HepG2 (cell line): ENCODE results near the gene TCF25. TPM values are rescaled to one million over a fixed set of nuclear protein-coding genes. Genes with fewer than 3 reads are reported as not detected.

Source experiments
- BCL6 ChIP-seq: IDR thresholded peaks from 2 replicates; pipeline ENCODE4 v1.6.1; 2016; ENCODE audit warnings: missing genetic modification reagents, missing compliant biosample characterization
- DMAP1 ChIP-seq: IDR thresholded peaks from 2 replicates; pipeline ENCODE4 v1.6.1; 2016
- GABPB1 ChIP-seq: IDR thresholded peaks from 2 replicates; pipeline ENCODE4 v1.6.1; 2016; ENCODE audit warnings: mild to moderate bottlenecking, missing genetic modification reagents, moderate library complexity, missing compliant biosample characterization
- GFI1 ChIP-seq: sonication (generic); formaldehyde crosslinking; IDR thresholded peaks from 2 replicates; pipeline ENCODE4 v1.5.0; 2020; ENCODE audit warnings: missing genetic modification reagents, mild to moderate bottlenecking, borderline replicate concordance
- HNF4A ChIP-seq: sonication (generic); formaldehyde crosslinking; IDR thresholded peaks from 2 replicates; pipeline ENCODE4 v1.4.0; 2020; ENCODE audit warnings: missing genetic modification reagents
- HOXD1 ChIP-seq: sonication (generic); formaldehyde crosslinking; IDR thresholded peaks from 2 replicates; pipeline ENCODE4 v1.5.0; 2020; ENCODE audit warnings: missing genetic modification reagents
- IKZF5 ChIP-seq: IDR thresholded peaks from 2 replicates; pipeline ENCODE4 v1.6.1; 2018; ENCODE audit warnings: missing genetic modification reagents, mild to moderate bottlenecking, missing compliant biosample characterization
- JUN ChIP-seq: sonication (generic); formaldehyde crosslinking; IDR thresholded peaks from 2 replicates; pipeline ENCODE4 v1.4.0; 2020; ENCODE audit warnings: mild to moderate bottlenecking, missing genetic modification reagents
- MIER3 ChIP-seq: IDR thresholded peaks from 2 replicates; pipeline ENCODE4 v1.6.1; 2016; ENCODE audit warnings: missing compliant biosample characterization, borderline replicate concordance
- PLSCR1 ChIP-seq: sonication (generic); formaldehyde crosslinking; IDR thresholded peaks from 2 replicates; pipeline ENCODE4 v1.5.0; 2020; ENCODE audit warnings: missing genetic modification reagents, mild to moderate bottlenecking, borderline replicate concordance
- RFX1 ChIP-seq: fragments of 450-650 bp; IDR thresholded peaks from 2 replicates; pipeline ENCODE4 v1.6.1; 2017
- YEATS4 ChIP-seq: sonication (generic); formaldehyde crosslinking; IDR thresholded peaks from 2 replicates; pipeline ENCODE4 v1.4.0; 2020; ENCODE audit warnings: missing genetic modification reagents, borderline replicate concordance
- ZBTB20 ChIP-seq: sonication (generic); formaldehyde crosslinking; IDR thresholded peaks from 2 replicates; pipeline ENCODE4 v1.8.1; 2023; ENCODE audit warnings: missing genetic modification reagents, low read depth, mild to moderate bottlenecking, borderline replicate concordance
- ZBTB38 ChIP-seq: sonication (generic); formaldehyde crosslinking; IDR thresholded peaks from 2 replicates; pipeline ENCODE4 v1.5.1; 2020; ENCODE audit warnings: mild to moderate bottlenecking, missing genetic modification reagents
- ZBTB7B ChIP-seq: sonication (generic); formaldehyde crosslinking; IDR thresholded peaks from 2 replicates; pipeline ENCODE4 v1.4.0; 2020; ENCODE audit warnings: missing genetic modification reagents
- ZFP36L1 ChIP-seq: sonication (generic); formaldehyde crosslinking; IDR thresholded peaks from 2 replicates; pipeline ENCODE4 v1.8.0; 2022; ENCODE audit warnings: mild to moderate bottlenecking, missing genetic modification reagents, moderate library complexity
- ZFP82 ChIP-seq: sonication (generic); formaldehyde crosslinking; IDR thresholded peaks from 2 replicates; pipeline ENCODE4 v1.5.1; 2020; ENCODE audit warnings: mild to moderate bottlenecking, missing genetic modification reagents, borderline replicate concordance
- ZFY ChIP-seq: sonication (generic); formaldehyde crosslinking; IDR thresholded peaks from 2 replicates; pipeline ENCODE4 v1.4.0; 2020; ENCODE audit warnings: missing genetic modification reagents
- ZNF136 ChIP-seq: sonication (generic); formaldehyde crosslinking; IDR thresholded peaks from 2 replicates; pipeline ENCODE4 v1.8.1; 2022; ENCODE audit warnings: low read depth, mild to moderate bottlenecking, moderate library complexity, missing genetic modification reagents
- ZNF274 ChIP-seq: sonication (generic); formaldehyde crosslinking; IDR thresholded peaks from 2 replicates; pipeline ENCODE4 v1.5.1; 2020; ENCODE audit warnings: mild to moderate bottlenecking, missing genetic modification reagents
- ZNF326 ChIP-seq: sonication (generic); formaldehyde crosslinking; IDR thresholded peaks from 2 replicates; pipeline ENCODE4 v1.4.0; 2020; ENCODE audit warnings: missing genetic modification reagents, borderline replicate concordance
- ZNF430 ChIP-seq: sonication (generic); formaldehyde crosslinking; IDR thresholded peaks from 2 replicates; pipeline ENCODE4 v1.9.0; 2021; ENCODE audit warnings: mild to moderate bottlenecking, missing genetic modification reagents
- ZNF598 ChIP-seq: sonication (generic); formaldehyde crosslinking; IDR thresholded peaks from 2 replicates; pipeline ENCODE4 v1.5.1; 2020; ENCODE audit warnings: mild to moderate bottlenecking, missing genetic modification reagents, borderline replicate concordance
- ZNF878 ChIP-seq: sonication (generic); formaldehyde crosslinking; IDR thresholded peaks from 2 replicates; pipeline ENCODE4 v1.8.1; 2023; ENCODE audit warnings: mild to moderate bottlenecking, missing genetic modification reagents, moderate library complexity
- ZSCAN29 ChIP-seq: sonication (generic); formaldehyde crosslinking; conservative IDR thresholded peaks from 2 replicates; pipeline ENCODE4 v1.4.0; 2020; ENCODE audit warnings: mild to moderate bottlenecking, missing genetic modification reagents
- polyA plus RNA-seq, 8 experiments: library from polyadenylated mRNA; depleted of rRNA in 3 of 8; stranded (reverse) in 7 of 8; unstranded in 1 of 8; fragments of >200 nt; fragmentation: Illumina TruSeq in 4 of 8; extraction: Trizol in 4 of 8; gene quantifications; 2 replicates each; pipeline versions ENCODE4 v1.2.1 to v1.2.3, GENCODE V29; 2011 to 2016; ENCODE audit warnings: low read depth in 4 of 8, missing spikeins in 1 of 8, mixed read lengths in 1 of 8; ENCODE audit not compliant: insufficient read depth in 1 of 8
- total RNA-seq, 5 experiments: library from RNA; depleted of rRNA; stranded (reverse); fragments of >200 nt; fragmentation: Illumina TruSeq; extraction: Trizol; gene quantifications; 2 replicates each; pipeline ENCODE4 v1.2.3, GENCODE V29; 2016; ENCODE audit warnings: low read depth in 1 of 5
- TF ChIP-seq, protein P1 (sequence below): sonication (generic); formaldehyde crosslinking; IDR thresholded peaks from 2 replicates; pipeline ENCODE4 v1.5.0; 2020; ENCODE audit warnings: missing genetic modification reagents, mild to moderate bottlenecking, borderline replicate concordance
- TF ChIP-seq, protein P2 (sequence below): sonication (generic); formaldehyde crosslinking; IDR thresholded peaks from 2 replicates; pipeline ENCODE4 v1.4.0; 2020; ENCODE audit warnings: missing genetic modification reagents

Gene TCF25
- total and polyA plus RNA-seq, 2 of the 13 experiments (the other 11 are each of a cell fraction or from before 2014, with no cell fraction given), result 138 to 206 TPM

DNA sequence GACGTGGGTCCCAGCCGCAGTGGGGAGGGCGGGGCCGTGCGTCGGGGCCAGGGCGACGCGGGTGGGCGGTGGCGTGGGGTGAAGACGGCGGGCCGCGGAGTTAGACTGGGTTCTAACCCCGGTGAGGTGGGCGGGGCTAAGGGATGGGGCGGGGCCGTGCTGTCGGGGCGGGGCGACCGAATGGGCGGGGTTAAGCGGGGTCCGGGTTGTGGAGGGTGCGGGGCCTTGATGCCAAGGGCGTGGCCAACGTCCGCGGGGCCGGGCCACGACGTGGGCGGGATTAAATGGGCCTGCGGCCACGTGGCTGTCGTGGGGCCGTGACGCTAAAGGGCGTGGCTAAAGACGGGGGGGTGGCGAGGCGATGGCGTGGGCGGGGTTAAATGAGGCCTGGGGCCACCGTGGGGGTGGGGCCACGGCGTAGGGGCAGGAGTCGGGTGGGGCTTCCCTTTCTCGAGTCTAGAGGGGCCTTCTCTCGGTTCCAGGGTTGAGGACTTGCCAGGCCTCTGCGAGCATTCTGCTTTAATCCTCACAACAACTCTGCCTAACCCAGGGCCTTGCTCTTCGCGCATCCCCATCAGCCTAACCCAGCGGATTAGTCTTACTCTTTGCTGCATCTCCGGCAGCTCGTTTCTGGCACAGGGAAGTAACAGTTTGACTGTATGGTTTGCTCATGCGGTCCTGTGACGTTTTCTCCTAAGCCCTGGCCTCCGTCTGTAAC lies 739 bp downstream of the TCF25 start (continued):
- TF ChIP-seq MIER3 (0 out of 2 replicates have a peak, but pooled peaks have one; percentile 17), JUN (CRISPR knock-in tag) (no peak), ZBTB20 (CRISPR knock-in tag) (peak; percentile 25; the same call in 1 of the 2 replicates), GABPB1 (CRISPR knock-in tag) (peak; percentile 47), RFX1 (no peak), ZBTB7B (CRISPR knock-in tag) (peak; percentile 67; the same call in 1 of the 2 replicates), ZFY (CRISPR knock-in tag) (peak; percentile 67), BCL6 (CRISPR knock-in tag) (peak; percentile 17; the same call in 1 of the 2 replicates), ZFP82 (peak; percentile 55; the same call in 1 of the 2 replicates), HOXD1 (CRISPR knock-in tag) (0 out of 2 replicates have a peak, but pooled peaks have one; percentile 18), ZNF136 (peak; percentile 34; the same call in 1 of the 2 replicates), PLSCR1 (CRISPR knock-in tag) (no peak), GFI1 (CRISPR knock-in tag) (0 out of 2 replicates have a peak, but pooled peaks have one; percentile 6), HNF4A (no peak), ZFP36L1 (CRISPR knock-in tag) (peak; percentile 93; the same call in 1 of the 2 replicates), ZNF598 (peak; percentile 24; the same call in 1 of the 2 replicates), ZNF878 (no peak), IKZF5 (CRISPR knock-in tag) (no peak), ZNF326 (CRISPR knock-in tag) (no peak), DMAP1 (CRISPR knock-in tag) (peak; percentile 61; the same call in 1 of the 2 replicates), ZNF274 (CRISPR knock-in tag) (0 out of 2 replicates have a peak, but pooled peaks have one; percentile 21), ZNF430 (CRISPR knock-in tag) (no peak), ZSCAN29 (no peak), YEATS4 (CRISPR knock-in tag) (peak; percentile 57), ZBTB38 (CRISPR knock-in tag) (peak; percentile 94; the same call in 1 of the 2 replicates)
- TF ChIP-seq, protein P1, sequence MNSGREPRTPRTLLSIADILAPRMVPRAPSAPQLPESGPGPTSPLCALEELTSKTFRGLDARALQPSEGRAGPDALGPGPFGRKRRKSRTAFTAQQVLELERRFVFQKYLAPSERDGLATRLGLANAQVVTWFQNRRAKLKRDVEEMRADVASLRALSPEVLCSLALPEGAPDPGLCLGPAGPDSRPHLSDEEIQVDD (CRISPR knock-in tag), result 0 out of 2 replicates have a peak, but pooled peaks have one; percentile 57
- TF ChIP-seq, protein P2, sequence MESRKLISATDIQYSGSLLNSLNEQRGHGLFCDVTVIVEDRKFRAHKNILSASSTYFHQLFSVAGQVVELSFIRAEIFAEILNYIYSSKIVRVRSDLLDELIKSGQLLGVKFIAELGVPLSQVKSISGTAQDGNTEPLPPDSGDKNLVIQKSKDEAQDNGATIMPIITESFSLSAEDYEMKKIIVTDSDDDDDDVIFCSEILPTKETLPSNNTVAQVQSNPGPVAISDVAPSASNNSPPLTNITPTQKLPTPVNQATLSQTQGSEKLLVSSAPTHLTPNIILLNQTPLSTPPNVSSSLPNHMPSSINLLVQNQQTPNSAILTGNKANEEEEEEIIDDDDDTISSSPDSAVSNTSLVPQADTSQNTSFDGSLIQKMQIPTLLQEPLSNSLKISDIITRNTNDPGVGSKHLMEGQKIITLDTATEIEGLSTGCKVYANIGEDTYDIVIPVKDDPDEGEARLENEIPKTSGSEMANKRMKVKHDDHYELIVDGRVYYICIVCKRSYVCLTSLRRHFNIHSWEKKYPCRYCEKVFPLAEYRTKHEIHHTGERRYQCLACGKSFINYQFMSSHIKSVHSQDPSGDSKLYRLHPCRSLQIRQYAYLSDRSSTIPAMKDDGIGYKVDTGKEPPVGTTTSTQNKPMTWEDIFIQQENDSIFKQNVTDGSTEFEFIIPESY (CRISPR knock-in tag), result 0 out of 2 replicates have a peak, but pooled peaks have one; percentile 69
